LNCAP (cell line): ENCODE results near the gene SMIM24.

ENCODE experiments used
- CTCF ChIP-seq: fragments of 450-650 bp; IDR thresholded peaks from 2 replicates; pipeline ENCODE4 v1.5.1; 2017; ENCODE audit warnings: mild to moderate bottlenecking

The SMIM24 gene

GRCh38 chr19:3512562-3513228 lies 32.4 kb upstream of the SMIM24 start:
- TF ChIP-seq CTCF: no peak

GRCh38 chr19:3511506-3512251 lies 31.4 kb upstream of the SMIM24 start:
- no peak for TF ChIP-seq CTCF

DNA sequence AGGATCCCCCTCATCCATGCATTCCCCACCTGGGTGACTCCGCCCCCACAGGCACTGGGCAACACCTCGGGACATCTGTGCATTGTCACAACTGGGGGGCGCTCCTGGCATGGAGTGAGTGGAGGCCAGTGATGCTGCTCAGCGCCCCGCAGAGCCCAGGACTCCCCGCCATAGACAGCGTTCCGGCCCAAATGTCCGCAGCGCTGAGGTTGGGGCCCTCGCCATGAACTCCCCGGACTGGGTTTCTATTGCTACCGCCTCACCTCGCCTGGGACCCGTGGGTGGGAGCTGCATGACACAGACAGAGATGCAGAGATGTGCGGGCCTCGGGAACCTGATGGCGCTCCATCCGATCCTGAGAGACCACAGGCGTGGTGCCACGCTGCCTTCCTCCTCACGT lies 30.4 kb upstream of the SMIM24 start:
- no peak for TF ChIP-seq CTCF

GRCh38 chr19:3509566-3509989 lies 29.3 kb upstream of the SMIM24 start:
- TF ChIP-seq CTCF: no peak

GRCh38 chr19:3508771-3509535 lies 28.6 kb upstream of the SMIM24 start:
- no peak for TF ChIP-seq CTCF

DNA sequence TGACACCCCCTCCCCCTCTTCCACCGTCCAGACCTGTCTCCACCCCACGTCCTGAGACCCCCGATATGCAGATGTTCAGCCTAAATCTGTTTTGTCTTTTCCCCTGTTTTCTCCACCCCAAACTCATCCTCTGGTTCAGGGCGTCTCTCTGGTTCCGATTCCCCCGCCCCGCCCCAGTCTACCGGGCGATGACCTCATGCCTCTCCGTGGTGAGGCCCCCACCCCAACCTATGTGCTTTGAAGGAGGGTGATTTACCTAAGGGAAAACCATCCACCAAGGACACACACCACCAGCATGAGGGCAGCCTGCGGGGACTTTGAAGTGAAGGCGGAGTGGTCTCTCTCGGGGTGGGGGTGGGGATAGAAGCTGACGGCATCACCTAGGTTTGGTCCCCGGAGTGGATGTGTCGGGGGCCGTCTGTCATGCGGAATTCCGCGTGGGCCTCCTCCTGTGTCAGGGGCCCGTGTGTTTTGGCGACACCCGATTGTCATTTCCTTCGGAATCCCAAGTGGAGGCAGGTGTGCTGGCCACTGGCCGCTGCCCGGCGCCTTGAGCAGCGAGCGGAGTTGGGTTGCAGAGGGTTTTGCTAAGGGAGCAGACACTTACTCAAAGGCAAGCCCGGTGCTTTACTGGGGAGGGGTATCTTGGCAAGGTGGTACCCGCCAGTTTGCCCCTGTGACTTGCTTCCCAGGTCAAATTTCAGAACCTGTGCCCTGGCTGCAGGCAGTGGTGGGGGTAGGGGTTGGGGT lies 27.2 kb upstream of the SMIM24 start:
- no peak for TF ChIP-seq CTCF
